Neural progenitor cell (in vitro differentiated cells): ENCODE data around the gene SPRY4.

Source experiments
- EZH2 ChIP-seq: fragments of 200-600 bp; sonication (generic); IDR thresholded peaks from 2 replicates; pipeline ENCODE4 v1.6.1; 2017; ENCODE audit warnings: antibody characterized with exemption, mild to moderate bottlenecking, moderate library complexity
- EZH2phosphoT487 ChIP-seq: fragments of 200-600 bp; sonication (generic); IDR thresholded peaks from 2 replicates; pipeline ENCODE4 v1.6.1; 2017; ENCODE audit warnings: antibody characterized with exemption
- TF ChIP-seq, protein P1 (sequence below): fragments of 200-600 bp; sonication (generic); IDR thresholded peaks from 2 replicates; pipeline ENCODE4 v1.5.1; 2017; ENCODE audit warnings: antibody characterized with exemption, mild to moderate bottlenecking

DNA sequence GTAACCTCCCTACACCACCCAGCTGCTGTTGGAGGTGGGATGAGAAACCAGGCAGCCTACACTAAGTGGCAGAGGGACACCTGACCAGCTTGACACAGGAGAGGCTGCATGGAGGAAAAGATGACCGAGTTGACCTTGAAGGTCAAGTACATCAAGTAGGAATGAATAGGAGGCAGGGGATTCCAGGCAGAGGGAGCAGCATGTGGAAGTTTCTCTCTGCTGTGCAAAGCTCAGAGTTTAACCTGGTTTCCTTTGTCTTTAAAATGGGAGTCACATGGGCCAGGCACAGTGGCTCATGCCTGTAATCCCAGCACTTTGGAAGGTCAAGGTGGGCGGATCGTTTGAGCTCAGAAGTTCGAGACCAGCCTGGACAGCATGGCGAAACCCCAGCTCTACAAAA, 32.6 kb downstream of the SPRY4 start:
- TF ChIP-seq, protein P1, sequence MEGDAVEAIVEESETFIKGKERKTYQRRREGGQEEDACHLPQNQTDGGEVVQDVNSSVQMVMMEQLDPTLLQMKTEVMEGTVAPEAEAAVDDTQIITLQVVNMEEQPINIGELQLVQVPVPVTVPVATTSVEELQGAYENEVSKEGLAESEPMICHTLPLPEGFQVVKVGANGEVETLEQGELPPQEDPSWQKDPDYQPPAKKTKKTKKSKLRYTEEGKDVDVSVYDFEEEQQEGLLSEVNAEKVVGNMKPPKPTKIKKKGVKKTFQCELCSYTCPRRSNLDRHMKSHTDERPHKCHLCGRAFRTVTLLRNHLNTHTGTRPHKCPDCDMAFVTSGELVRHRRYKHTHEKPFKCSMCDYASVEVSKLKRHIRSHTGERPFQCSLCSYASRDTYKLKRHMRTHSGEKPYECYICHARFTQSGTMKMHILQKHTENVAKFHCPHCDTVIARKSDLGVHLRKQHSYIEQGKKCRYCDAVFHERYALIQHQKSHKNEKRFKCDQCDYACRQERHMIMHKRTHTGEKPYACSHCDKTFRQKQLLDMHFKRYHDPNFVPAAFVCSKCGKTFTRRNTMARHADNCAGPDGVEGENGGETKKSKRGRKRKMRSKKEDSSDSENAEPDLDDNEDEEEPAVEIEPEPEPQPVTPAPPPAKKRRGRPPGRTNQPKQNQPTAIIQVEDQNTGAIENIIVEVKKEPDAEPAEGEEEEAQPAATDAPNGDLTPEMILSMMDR, result no peak
- TF ChIP-seq EZH2, result no peak
- TF ChIP-seq EZH2phosphoT487, result no peak
